ENCODE measurements around the gene FAM193A.

FAM193A gene

GRCh38 chr4:2598511-2599303 is 62.3 kb downstream of the FAM193A start:
- TF ChIP-seq, protein P1, sequence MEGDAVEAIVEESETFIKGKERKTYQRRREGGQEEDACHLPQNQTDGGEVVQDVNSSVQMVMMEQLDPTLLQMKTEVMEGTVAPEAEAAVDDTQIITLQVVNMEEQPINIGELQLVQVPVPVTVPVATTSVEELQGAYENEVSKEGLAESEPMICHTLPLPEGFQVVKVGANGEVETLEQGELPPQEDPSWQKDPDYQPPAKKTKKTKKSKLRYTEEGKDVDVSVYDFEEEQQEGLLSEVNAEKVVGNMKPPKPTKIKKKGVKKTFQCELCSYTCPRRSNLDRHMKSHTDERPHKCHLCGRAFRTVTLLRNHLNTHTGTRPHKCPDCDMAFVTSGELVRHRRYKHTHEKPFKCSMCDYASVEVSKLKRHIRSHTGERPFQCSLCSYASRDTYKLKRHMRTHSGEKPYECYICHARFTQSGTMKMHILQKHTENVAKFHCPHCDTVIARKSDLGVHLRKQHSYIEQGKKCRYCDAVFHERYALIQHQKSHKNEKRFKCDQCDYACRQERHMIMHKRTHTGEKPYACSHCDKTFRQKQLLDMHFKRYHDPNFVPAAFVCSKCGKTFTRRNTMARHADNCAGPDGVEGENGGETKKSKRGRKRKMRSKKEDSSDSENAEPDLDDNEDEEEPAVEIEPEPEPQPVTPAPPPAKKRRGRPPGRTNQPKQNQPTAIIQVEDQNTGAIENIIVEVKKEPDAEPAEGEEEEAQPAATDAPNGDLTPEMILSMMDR (IDR thresholded peaks at IDR 0.05; ENCODE audit: insufficient read depth, low read length, poor library complexity, severe bottlenecking): peak; percentile 53
- no peaks in the 10 kb centered on the region for H3K27me3 ChIP-seq (replicated peaks; ENCODE audit: control insufficient read depth, insufficient read depth, low read length)
- H3K4me3 ChIP-seq (replicated peaks; ENCODE audit: low read depth, low read length): no peak overlapping the region
- DNase-seq (ENCODE audit: extremely low read depth, insufficient read length): peak; percentile 51
- H3K36me3 ChIP-seq (ENCODE audit: control insufficient read depth, insufficient read depth, low read length): peaks cover 2% of the 10 kb centered on the region

- TF ChIP-seq, protein P1 (IDR thresholded peaks at IDR 0.05; ENCODE audit: insufficient read depth, low read length, poor library complexity, severe bottlenecking): no peak
- no peak for DNase-seq (ENCODE audit: extremely low read depth, insufficient read length)
- no peak overlapping the region for H3K4me3 ChIP-seq (replicated peaks; ENCODE audit: low read depth, low read length)
- H3K27me3 ChIP-seq (replicated peaks; ENCODE audit: control insufficient read depth, insufficient read depth, low read length): no peaks in the 10 kb centered on the region
- peaks cover 2% of the 10 kb centered on the region for H3K36me3 ChIP-seq (ENCODE audit: control insufficient read depth, insufficient read depth, low read length)
Measured at GRCh38 chr4:2599304-2599654, 62.8 kb downstream of the FAM193A start.

DNA sequence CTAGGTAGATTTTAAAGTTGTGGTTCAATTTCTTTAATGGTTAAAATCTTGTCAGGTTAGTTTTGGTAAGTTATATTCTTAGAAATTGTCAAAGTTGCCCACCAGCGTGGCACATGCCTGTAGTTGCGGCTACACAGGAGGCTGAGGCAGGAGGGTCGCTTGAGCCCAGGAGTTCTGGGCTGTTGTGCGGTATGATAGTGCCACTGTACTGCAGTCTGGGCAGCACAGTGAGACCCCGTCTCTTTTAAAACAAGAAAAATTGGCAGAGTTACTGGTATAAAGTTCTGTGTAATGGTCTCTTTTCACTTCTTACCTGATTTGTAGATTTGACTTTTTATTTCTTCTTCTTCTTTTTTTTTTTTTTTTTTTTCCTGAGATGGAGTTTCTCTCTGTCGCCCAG is 64.4 kb downstream of the FAM193A start:
- H3K27me3 ChIP-seq (replicated peaks; ENCODE audit: control insufficient read depth, insufficient read depth, low read length): no peaks in the 10 kb centered on the region
- H3K36me3 ChIP-seq (ENCODE audit: control insufficient read depth, insufficient read depth, low read length): peaks cover 2% of the 10 kb centered on the region
- no peak overlapping the region for H3K4me3 ChIP-seq (replicated peaks; ENCODE audit: low read depth, low read length)
- DNase-seq (ENCODE audit: extremely low read depth, insufficient read length): no peak
- TF ChIP-seq, protein P1 (IDR thresholded peaks at IDR 0.05; ENCODE audit: insufficient read depth, low read length, poor library complexity, severe bottlenecking): no peak

DNA sequence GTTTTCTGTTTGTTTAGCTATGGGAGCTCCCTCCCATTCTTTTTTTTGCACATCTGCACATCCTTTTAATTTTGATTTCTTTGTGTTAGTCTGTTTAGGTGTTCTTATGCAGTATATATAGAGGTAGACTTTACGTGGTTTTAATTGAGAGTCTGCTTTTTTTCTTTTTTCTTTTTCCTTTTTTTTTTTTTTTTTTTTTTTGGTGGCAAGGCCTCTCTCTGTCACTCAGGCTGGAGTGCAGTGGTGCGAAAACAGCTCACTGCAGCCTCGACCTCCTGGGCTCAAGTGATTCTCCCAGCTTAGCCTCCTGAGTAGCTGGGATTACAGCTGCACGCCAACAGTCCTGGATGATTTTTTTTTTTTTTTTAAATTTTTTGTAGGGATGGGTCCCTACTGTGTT is 68.2 kb downstream of the FAM193A start:
- no peak overlapping the region for H3K4me3 ChIP-seq (replicated peaks; ENCODE audit: low read depth, low read length)

GRCh38 chr4:2606960-2607506 is 70.6 kb downstream of the FAM193A start:
- DNase-seq (ENCODE audit: extremely low read depth, insufficient read length): no peak
- Histone ChIP-seq H3K36me3 (ENCODE audit: control insufficient read depth, insufficient read depth, low read length) (no peaks in the 10 kb centered on the region), H3K27me3 (replicated peaks; ENCODE audit: control insufficient read depth, insufficient read depth, low read length) (no peaks in the 10 kb centered on the region), H3K4me3 (replicated peaks; ENCODE audit: low read depth, low read length) (no peak overlapping the region)
- TF ChIP-seq, protein P1 (IDR thresholded peaks at IDR 0.05; ENCODE audit: insufficient read depth, low read length, poor library complexity, severe bottlenecking): no peak

More for the DNA sequence above, 68.2 kb downstream of the FAM193A start:
- no peak for DNase-seq (ENCODE audit: extremely low read depth, insufficient read length)
- H3K27me3 ChIP-seq (replicated peaks; ENCODE audit: control insufficient read depth, insufficient read depth, low read length): no peaks in the 10 kb centered on the region
- TF ChIP-seq, protein P1 (IDR thresholded peaks at IDR 0.05; ENCODE audit: insufficient read depth, low read length, poor library complexity, severe bottlenecking): no peak
- no peaks in the 10 kb centered on the region; the same call in 1 of the 2 replicates for H3K36me3 ChIP-seq (ENCODE audit: control insufficient read depth, insufficient read depth, low read length)
